ENCODE results near the gene COL18A1.

- TF ChIP-seq CTCF (IDR thresholded peaks at IDR 0.05; ENCODE audit: borderline replicate concordance, extremely low read depth, low read length, poor library complexity, severe bottlenecking) (no peak), EZH2 (IDR thresholded peaks at IDR 0.05; ENCODE audit: borderline replicate concordance, low read depth, low read length, severe bottlenecking) (no peak)
Observed at GRCh38 chr21:45361033-45361997, 43.6 kb upstream of the COL18A1 start.
